PC-9 (cell line): ENCODE measurements around the gene FOS. TPM values are rescaled to one million over a fixed set of nuclear protein-coding genes. Genes with fewer than 3 reads are reported as not detected.

ENCODE experiments used
- BruUV-seq: library from RNA; stranded (reverse); fragments of 400-500 nt; replicated peaks from 2 replicates; lab custom pipeline; 2021; lab: Mats Ljungman, UMichigan
- CTCF ChIA-PET: fragments of 300-600 bp; sonication (Branson Sonifier 250); formaldehyde crosslinking; loops from one replicate; lab custom pipeline; 2022; ENCODE audit warnings: antibody characterized with exemption; lab: Charles Lee
- POLR2A ChIA-PET: fragments of 300-600 bp; sonication (Branson Sonifier 250); formaldehyde crosslinking; loops from one replicate; lab custom pipeline; 2022; ENCODE audit warnings: antibody characterized with exemption; ENCODE audit not compliant: unreplicated experiment; lab: Charles Lee
- DNase-seq, 2 experiments: peaks; one replicate each; pipeline versions ENCODE4 v3.0.0 to v3.0.0-alpha.2; 2015 to 2022; ENCODE audit warnings: mixed read lengths in 1 of 2
- H2AFZ ChIP-seq: fragments of 200-600 bp; sonication (generic); 2 replicates; pipeline ENCODE4 v1.8.1; 2017; ENCODE audit warnings: antibody characterized with exemption
- H3F3A ChIP-seq: fragments of 200-600 bp; sonication (generic); 2 replicates; pipeline ENCODE4 v1.8.1; 2017; ENCODE audit warnings: antibody characterized with exemption, mild to moderate bottlenecking, low read depth; ENCODE audit not compliant: insufficient read depth
- H3K27ac ChIP-seq: fragments of 200-600 bp; sonication (generic); 2 replicates; pipeline ENCODE4 v1.6.1; 2016; ENCODE audit warnings: mixed run types
- H3K27me3 ChIP-seq: fragments of 200-600 bp; sonication (generic); 2 replicates; pipeline ENCODE4 v1.6.1; 2016; ENCODE audit warnings: low read depth, mixed run types; ENCODE audit not compliant: insufficient read depth
- H3K36me3 ChIP-seq: fragments of 200-600 bp; sonication (generic); 2 replicates; pipeline ENCODE4 v1.6.1; 2016; ENCODE audit warnings: low read depth, mixed run types
- H3K4me1 ChIP-seq: fragments of 200-600 bp; sonication (generic); replicated peaks from 2 replicates; pipeline ENCODE4 v1.6.1; 2016; ENCODE audit warnings: mixed run types; ENCODE audit not compliant: insufficient read depth
- H3K4me2 ChIP-seq: fragments of 200-600 bp; sonication (generic); 2 replicates; pipeline ENCODE4 v1.6.1; 2017; ENCODE audit warnings: mixed run types
- H3K4me3 ChIP-seq: fragments of 200-600 bp; sonication (generic); 2 replicates; pipeline ENCODE4 v1.6.1; 2016; ENCODE audit warnings: mixed run types
- H3K79me2 ChIP-seq: fragments of 200-600 bp; sonication (generic); 2 replicates; pipeline ENCODE4 v1.6.1; 2017; ENCODE audit warnings: low read depth, mixed run types
- H3K9me2 ChIP-seq: fragments of 200-600 bp; sonication (generic); 2 replicates; pipeline ENCODE4 v1.8.1; 2017; ENCODE audit warnings: mild to moderate bottlenecking; ENCODE audit not compliant: insufficient read depth
- H3K9me3 ChIP-seq: fragments of 200-600 bp; sonication (generic); 2 replicates; pipeline ENCODE4 v1.8.1; 2016; ENCODE audit warnings: low read depth; ENCODE audit not compliant: insufficient read depth
- H4K20me1 ChIP-seq: fragments of 200-600 bp; sonication (generic); 2 replicates; pipeline ENCODE4 v1.8.1; 2017; ENCODE audit not compliant: insufficient read depth
- EZH2 ChIP-seq: fragments of 200-600 bp; sonication (generic); IDR thresholded peaks from 2 replicates; pipeline ENCODE4 v1.8.0; 2017; ENCODE audit warnings: antibody characterized with exemption, low read depth
- intact Hi-C: fragments of 100-400 bp; cut with micrococcal nuclease; formaldehyde crosslinking; loops from one replicate; pipeline ENCODE4 v1.10.0; 2022; ENCODE audit not compliant: unreplicated experiment
- total RNA-seq: library from RNA; stranded (reverse); gene quantifications from 2 replicates; pipeline ENCODE4 v1.2.3, GENCODE V29; 2021
- TF ChIP-seq, protein P1 (sequence below): fragments of 200-600 bp; sonication (generic); conservative IDR thresholded peaks from 2 replicates; pipeline ENCODE4 v1.6.1; 2017; ENCODE audit warnings: mixed run types, antibody characterized with exemption, mild to moderate bottlenecking, moderate library complexity

Gene FOS
- total RNA-seq, 1 experiment from 2014 or later = 84.6 TPM

DNA sequence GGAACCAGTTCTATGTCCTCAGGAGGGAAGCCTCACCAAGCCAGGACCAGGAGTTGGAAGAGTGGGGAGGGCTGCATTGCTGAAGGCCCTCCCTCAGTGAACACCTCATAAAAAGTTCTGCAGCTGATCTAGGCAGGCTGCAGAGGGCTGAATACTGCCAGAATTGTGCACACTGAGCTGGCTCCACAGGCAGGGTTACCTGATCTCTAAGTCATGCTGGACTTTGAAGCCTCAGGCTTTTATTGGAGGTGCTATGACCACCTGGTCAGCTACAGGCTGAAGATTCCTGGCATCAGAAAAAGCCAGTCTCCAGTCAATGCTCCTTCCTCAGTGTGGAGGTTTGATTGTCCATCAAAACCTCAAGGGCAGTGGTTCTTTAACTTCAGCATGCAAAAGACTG is 39.7 kb downstream of the FOS start:
- Histone ChIP-seq H3K27me3 (no peaks in the 10 kb centered on the region), H3K4me3 (no peak overlapping the region), H3K9me3 (no peaks in the 10 kb centered on the region), H3K9me2 (no peaks in the 10 kb centered on the region), H3K79me2 (no peaks in the 10 kb centered on the region), H3K36me3 (no peaks in the 10 kb centered on the region), H3F3A (peaks cover 19% of the 10 kb centered on the region; the same call in 1 of the 2 replicates), H3K27ac (no peak overlapping the region), H2AFZ (no peak overlapping the region), H3K4me1 (peaks cover 24% of the 10 kb centered on the region), H3K4me2 (no peak overlapping the region), H4K20me1 (no peaks in the 10 kb centered on the region)
- POLR2A ChIA-PET = no interaction called here
- BruUV-seq = no TSS peak
- TF ChIP-seq EZH2 = no peak
- TF ChIP-seq, protein P1, sequence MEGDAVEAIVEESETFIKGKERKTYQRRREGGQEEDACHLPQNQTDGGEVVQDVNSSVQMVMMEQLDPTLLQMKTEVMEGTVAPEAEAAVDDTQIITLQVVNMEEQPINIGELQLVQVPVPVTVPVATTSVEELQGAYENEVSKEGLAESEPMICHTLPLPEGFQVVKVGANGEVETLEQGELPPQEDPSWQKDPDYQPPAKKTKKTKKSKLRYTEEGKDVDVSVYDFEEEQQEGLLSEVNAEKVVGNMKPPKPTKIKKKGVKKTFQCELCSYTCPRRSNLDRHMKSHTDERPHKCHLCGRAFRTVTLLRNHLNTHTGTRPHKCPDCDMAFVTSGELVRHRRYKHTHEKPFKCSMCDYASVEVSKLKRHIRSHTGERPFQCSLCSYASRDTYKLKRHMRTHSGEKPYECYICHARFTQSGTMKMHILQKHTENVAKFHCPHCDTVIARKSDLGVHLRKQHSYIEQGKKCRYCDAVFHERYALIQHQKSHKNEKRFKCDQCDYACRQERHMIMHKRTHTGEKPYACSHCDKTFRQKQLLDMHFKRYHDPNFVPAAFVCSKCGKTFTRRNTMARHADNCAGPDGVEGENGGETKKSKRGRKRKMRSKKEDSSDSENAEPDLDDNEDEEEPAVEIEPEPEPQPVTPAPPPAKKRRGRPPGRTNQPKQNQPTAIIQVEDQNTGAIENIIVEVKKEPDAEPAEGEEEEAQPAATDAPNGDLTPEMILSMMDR = no peak
- no peak for DNase-seq
- intact Hi-C loops = loop anchor here (5.0 kb wide), 2 partner anchors 49 to 64 kb away; no protein-coding TSS in a partner anchor
- CTCF ChIA-PET = no interaction called here

DNA sequence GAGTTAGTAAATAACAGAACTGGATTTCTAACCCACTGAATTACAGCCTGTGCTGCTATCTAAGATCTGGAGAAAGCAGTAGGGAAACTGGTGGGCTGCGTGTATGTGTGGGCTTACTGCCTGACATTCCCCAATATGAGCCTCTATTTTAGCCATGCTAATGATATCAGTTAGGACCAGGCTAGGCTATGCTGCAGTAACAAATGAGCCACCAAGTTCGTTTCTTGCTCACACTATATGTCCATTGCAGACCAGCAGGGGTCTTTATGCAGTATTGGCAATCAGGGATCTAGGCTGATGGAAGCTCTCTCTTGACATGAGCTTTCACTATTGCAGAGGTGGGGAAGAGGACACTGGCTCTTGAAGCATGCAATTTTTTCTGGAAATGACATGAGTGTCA is 40.4 kb downstream of the FOS start:
- Histone ChIP-seq H3K36me3 (no peaks in the 10 kb centered on the region), H3F3A (peaks cover 19% of the 10 kb centered on the region; the same call in 1 of the 2 replicates)
- TF ChIP-seq, protein P1 = no peak
- no peak for TF ChIP-seq EZH2

DNA sequence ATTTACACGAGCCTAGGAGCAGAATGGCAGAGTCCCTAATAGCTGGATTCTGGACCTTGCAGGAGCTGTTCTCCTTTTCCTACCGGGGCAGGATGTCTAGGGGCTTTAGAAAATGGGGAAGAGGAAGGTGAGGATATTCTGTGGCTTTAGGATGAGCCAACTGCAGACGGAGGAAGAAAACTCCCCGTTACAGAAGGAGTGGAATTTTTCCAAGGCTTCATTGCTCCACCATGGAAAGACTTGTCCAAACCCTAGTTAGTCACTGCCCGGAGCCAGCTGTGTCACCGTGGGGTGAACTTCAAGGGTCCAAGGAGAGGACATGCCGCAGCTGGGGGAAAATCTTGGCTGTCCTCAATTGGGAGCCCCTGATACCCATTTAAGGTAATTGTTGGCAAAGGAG is 41.6 kb downstream of the FOS start:
- CTCF ChIA-PET = no interaction called here
- intact Hi-C loops = no loop called here

More for the DNA sequence above, 40.4 kb downstream of the FOS start:
- H3K9me3 ChIP-seq = no peaks in the 10 kb centered on the region
- CTCF ChIA-PET = no interaction called here
- H3K9me2 ChIP-seq = no peaks in the 10 kb centered on the region
- H2AFZ ChIP-seq = no peak overlapping the region
- no peak overlapping the region for H3K4me2 ChIP-seq
- no peaks in the 10 kb centered on the region for H4K20me1 ChIP-seq
- BruUV-seq = no TSS peak
- no peak overlapping the region for H3K27ac ChIP-seq
- POLR2A ChIA-PET = interaction anchor here (0.6 kb wide), 1 partner anchor 676 kb away, joined by 4 read pairs; no protein-coding TSS in a partner anchor
- DNase-seq = no peak
- intact Hi-C loops = loop anchor here (5.0 kb wide), 2 partner anchors 48 to 63 kb away; no protein-coding TSS in a partner anchor
- H3K27me3 ChIP-seq = no peaks in the 10 kb centered on the region
- H3K79me2 ChIP-seq = no peaks in the 10 kb centered on the region
- peaks cover 24% of the 10 kb centered on the region for H3K4me1 ChIP-seq
- H3K4me3 ChIP-seq = no peak overlapping the region

More for the DNA sequence above, 41.6 kb downstream of the FOS start:
- H2AFZ ChIP-seq = no peak overlapping the region
- H3K4me3 ChIP-seq = no peak overlapping the region
- H3K9me2 ChIP-seq = no peaks in the 10 kb centered on the region
- H3K27me3 ChIP-seq = no peaks in the 10 kb centered on the region
- H3K27ac ChIP-seq = no peak overlapping the region
- POLR2A ChIA-PET = no interaction called here
- BruUV-seq = no TSS peak
- no peaks in the 10 kb centered on the region for H4K20me1 ChIP-seq
- H3K4me1 ChIP-seq = peaks cover 14% of the 10 kb centered on the region
- no peak overlapping the region for H3K4me2 ChIP-seq
- peaks cover 11% of the 10 kb centered on the region; the same call in 1 of the 2 replicates for H3F3A ChIP-seq
- no peaks in the 10 kb centered on the region for H3K79me2 ChIP-seq
- no peaks in the 10 kb centered on the region for H3K9me3 ChIP-seq
- H3K36me3 ChIP-seq = no peaks in the 10 kb centered on the region
- no peak for DNase-seq
- TF ChIP-seq, protein P1 = no peak
- no peak for TF ChIP-seq EZH2
